ENCODE data around the gene THAP11.

DNA sequence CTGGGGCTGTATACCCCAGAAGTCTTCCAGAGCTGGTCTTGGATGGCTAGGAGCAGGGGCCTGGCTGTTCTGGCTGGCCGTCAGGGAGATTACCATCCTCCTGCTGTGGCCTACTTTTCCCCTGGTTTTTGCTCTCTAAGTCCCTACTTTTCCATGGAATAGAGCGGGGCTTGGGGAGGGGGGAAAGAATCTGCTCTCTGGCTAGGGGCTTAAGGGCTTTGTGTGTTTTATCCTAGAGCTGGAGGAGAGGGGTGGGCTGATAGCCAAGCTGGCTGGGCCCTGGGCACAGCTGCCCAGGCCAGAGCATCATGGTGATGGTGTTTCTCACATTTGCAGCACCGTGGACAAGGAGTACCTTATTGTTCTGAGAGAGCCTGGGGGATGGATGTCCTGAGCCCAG lies 46.2 kb downstream of the THAP11 start:
- no peak for TF ChIP-seq NFIC (IDR thresholded peaks at IDR 0.05; ENCODE audit: borderline replicate concordance)
- no peak for TF ChIP-seq RFX5 (IDR thresholded peaks at IDR 0.05; ENCODE audit: low read length)
- TF ChIP-seq MXI1 (IDR thresholded peaks at IDR 0.05; ENCODE audit: low read depth, low read length) = no peak
- TF ChIP-seq YY1 (IDR thresholded peaks at IDR 0.05; ENCODE audit: low read depth) = no peak
